ENCODE measurements around the gene MAPK12.

The MAPK12 gene

DNA sequence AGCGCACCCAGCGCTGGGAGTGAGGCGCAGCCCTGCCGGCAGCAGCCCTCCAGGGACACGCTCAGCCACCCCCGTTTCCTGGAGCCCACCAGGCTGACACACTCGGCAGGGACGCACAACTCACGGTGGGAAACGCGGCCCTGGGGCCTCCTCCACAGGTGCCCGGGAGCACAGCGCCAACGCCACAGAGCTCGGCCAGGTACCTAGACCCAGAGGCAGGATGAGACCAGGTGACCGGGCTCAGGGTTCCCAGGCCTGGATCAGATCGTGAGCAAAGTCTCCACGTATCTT, 34.7 kb downstream of the MAPK12 start:
- no peak for DNase-seq

DNA sequence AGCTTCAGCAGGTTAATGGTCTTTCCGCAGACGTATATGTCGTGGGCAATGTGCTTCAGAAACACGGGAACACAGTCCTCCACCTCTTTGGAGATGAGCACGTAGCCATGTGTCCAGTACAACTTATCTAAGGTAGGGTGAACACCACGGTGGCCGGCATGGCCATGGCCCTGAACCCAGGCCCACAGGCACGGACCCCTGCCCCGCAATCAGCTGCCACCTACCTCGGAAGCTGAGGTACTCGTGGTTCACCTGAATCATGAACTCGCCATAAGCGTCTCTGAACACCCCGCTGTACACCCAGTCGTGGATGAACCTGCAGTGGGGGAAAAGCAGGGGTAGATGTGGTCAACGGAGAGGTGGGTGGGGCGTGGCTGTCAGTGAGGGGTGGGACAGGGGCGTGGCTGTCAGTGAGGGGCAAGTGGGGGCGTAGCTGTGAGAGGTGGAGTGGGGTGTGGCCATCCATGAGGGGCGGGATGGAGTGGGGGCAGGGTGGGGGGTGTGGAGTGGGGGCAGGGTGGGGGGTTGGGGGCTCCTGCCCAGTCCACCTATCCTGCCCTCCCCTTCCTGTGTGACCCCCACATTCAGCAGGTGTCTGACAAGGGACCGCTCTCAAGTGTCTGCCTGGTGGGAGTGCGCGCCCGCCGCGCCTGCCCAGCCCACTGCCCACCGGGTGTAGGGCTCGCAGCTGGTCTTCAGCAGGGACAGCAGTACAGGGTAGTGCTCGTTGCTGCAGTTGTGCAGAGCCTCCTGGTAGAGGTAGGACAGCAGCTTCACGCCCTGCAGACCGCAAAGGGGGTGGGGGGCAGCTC, 35.2 kb downstream of the MAPK12 start:
- DNase-seq = no peak

- DNase-seq = no peak
Observed at GRCh38 chr22:50225200-50225969, 36.1 kb downstream of the MAPK12 start.

DNA sequence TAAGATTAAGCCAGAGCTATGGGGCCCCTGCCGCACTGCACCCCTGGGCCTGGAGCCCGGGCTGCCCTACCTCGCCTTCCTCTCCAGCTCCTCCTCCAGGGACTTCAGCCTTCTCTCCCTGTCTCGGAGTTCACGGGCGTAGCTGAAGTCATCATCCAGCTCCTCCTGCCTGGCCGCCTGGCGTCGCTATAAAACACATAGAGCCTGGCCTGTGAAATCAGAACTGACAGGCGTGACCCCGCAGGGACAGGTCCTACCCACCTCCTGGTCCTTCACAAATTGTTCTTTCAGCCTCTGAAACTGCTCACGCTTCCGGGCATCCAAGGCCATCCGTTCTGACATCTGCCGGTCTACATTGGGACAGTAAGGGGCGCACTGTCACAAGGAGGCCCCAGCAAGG, 37.4 kb downstream of the MAPK12 start:
- no peak for DNase-seq

GRCh38 chr22:50222508-50222907, 39.0 kb downstream of the MAPK12 start:
- no peak for DNase-seq

- DNase-seq = no peak
Observed at GRCh38 chr22:50221410-50222300, 39.8 kb downstream of the MAPK12 start.

- no peak for DNase-seq
Observed at GRCh38 chr22:50220603-50221409, 40.7 kb downstream of the MAPK12 start.

GRCh38 chr22:50219800-50220602, 41.5 kb downstream of the MAPK12 start:
- no peak for DNase-seq

- no peak for DNase-seq
Observed at GRCh38 chr22:50218996-50219727, 42.3 kb downstream of the MAPK12 start.

- no peak for DNase-seq
Observed at GRCh38 chr22:50218153-50218995, 43.1 kb downstream of the MAPK12 start.

- no peak for DNase-seq
Observed at GRCh38 chr22:50217543-50218152, 43.8 kb downstream of the MAPK12 start.

DNA sequence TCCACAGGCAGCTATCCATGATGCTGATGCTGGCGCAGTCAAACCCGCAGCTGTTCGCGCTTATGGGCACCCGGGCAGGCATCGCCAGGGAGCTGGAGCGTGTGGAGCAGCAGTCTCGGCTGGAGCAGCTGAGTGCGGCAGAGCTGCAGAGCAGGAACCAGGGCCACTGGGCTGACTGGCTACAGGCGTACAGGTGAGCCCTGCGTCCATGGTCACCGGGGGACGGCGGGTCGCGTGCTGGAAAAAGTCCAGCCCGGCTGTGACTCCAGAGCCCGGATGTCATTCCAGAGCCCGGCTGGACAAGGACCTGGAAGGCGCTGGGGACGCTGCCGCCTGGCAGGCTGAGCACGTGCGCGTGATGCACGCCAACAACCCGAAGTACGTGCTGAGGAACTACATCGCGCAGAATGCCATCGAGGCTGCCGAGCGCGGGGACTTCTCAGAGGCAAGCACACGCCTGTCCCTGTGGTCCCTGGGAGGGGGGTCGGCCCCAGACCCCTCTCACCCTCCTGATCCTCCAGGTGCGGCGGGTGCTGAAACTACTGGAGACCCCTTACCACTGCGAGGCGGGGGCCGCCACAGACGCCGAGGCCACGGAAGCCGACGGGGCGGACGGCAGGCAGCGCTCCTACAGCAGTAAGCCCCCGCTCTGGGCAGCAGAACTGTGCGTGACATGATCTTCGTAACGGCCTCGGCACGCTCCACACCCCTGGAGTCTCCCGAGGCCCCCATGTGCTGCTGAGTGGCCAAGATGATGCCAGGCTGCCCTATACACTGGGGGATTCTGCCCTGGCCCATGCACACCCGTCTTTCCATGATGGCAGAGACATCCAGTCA, 44.6 kb downstream of the MAPK12 start:
- DNase-seq = no peak

DNA sequence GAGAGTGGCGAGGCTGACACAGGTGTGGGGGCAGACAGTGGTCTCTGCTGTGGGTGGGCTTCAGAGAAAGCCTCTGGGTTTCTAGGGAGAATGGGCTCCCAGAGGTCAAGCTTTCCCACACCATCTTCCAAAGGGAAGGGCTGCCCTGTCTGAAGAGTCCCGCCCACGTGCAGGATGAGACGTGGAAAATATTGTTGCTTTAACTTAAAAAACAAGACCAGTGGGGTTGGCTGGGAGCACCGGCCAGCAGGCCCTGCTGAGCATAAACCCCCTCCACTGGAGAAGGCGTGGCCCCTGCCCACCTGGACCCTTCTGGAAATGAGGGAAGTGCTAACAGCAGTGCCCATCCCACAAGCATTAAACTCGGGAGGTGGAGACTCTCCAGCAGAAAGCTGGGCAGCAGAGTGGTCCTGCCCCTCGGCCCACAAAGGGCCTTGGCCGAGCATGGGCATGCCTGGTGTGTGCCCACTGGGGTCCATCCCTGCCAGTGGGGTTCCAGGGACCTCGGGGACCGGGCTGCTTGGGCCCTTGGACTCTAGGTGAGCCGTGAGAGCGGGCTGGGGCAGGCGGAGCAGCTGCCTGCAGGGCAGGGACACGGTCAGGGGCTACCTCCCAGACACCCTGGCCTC, 45.3 kb downstream of the MAPK12 start:
- no peak for DNase-seq

- DNase-seq = no peak
Observed at GRCh38 chr22:50215297-50216054, 46.0 kb downstream of the MAPK12 start.

- DNase-seq = no peak
Observed at GRCh38 chr22:50213263-50213662, 48.2 kb downstream of the MAPK12 start.

DNA sequence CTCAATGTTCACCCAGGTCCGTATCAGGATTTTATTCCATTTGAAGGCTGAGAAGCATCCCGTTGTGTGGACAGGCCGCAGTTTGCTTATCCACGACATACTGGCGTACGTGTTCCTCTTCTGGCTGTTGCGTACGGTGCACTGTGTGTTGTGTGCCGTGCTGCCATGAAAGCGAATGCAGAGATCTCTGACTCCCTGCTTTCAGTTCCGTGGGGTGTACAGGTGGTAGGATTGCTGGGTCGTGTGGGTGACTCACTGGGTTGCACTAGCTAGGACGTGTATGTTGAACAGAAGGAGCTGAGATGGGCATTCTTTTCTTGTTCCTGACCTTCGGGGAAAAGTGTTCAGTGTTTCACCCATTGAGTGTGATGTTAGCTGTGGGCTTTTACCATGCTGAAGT, 50.3 kb downstream of the MAPK12 start:
- no peak for DNase-seq

Measured in stimulated activated CD4-positive, alpha-beta T cell treated with anti-CD3 and anti-CD28 coated beads, Interleukin-4, amount 100 ng/mL, for 1 hour (primary cell).